HG03354 (cell line): ENCODE measurements around the gene KMT2B.
"Not testable (repeated sequence)": the region's sequence is repeated elsewhere in the genome, so short reads cannot be mapped to it uniquely, and the experiment has no call there.

Source experiments
- ATAC-seq: cut with Tn5 transposase; IDR thresholded peaks from one replicate; pipeline ENCODE4 v1.9.1; 2021; ENCODE audit warnings: mild to moderate bottlenecking; ENCODE audit not compliant: unreplicated experiment, poor library complexity, severe bottlenecking

The KMT2B gene

GRCh38 chr19:35724132-35724531, 6.3 kb downstream of the KMT2B start:
- ATAC-seq = not testable (repeated sequence)

- no peak for ATAC-seq
Observed at GRCh38 chr19:35724560-35724959, 6.8 kb downstream of the KMT2B start.

DNA sequence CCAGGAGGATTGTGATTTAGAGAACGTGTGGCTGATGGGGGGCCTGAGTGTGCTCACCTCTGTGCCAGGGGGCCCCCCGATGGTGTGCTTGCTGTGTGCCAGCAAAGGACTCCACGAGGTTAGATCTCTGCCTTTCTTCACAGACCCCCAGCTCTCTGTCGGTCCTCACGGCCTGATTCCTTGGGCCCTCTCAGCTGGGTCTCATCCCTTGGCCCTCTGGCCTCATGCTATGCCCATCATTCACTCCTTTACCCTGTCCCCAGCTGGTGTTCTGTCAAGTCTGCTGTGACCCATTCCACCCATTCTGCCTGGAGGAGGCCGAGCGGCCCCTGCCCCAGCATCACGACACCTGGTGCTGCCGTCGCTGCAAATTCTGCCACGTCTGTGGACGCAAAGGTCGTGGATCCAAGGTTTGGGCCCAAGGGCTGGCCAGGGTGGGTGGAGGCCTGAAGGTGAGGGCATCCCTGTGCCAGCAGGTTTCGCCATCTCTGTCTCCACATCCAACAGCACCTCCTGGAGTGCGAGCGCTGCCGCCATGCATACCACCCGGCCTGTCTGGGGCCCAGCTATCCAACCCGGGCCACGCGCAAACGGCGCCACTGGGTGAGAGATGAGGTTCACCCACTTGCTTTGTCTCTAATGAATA, 7.5 kb downstream of the KMT2B start:
- no peak for ATAC-seq

DNA sequence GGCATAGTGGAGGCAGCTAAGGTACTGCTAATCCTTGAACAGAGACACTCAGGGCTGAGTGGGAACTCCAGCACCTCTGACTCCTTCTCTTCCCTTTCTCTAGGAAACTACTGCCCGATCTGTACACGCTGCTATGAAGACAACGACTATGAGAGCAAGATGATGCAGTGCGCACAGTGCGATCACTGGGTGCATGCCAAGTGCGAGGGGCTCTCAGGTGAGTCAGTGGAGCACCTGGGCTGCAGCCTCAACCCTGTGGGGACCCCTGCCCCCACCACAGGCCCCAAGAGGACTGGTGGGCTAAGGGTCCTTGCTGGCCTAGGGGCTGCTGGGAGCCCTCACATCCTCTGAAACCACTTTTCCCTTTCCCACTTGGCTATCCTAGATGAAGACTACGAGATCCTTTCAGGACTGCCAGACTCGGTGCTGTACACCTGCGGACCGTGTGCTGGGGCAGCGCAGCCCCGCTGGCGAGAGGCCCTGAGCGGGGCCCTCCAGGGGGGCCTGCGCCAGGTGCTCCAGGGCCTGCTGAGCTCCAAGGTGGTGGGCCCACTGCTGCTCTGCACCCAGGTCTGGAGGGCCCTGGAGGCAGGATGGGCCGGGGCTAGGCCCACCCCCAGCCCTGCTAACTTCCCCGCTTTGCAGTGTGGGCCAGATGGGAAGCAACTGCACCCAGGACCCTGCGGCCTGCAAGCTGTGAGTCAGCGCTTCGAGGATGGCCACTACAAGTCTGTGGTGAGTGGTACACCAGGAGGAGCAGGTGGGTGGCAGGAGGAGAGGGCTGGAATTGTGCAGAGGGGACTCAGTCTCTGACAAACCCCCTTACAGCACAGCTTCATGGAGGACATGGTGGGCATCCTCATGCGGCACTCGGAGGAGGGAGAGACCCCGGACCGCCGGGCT, 9.5 kb downstream of the KMT2B start:
- ATAC-seq = no peak

DNA sequence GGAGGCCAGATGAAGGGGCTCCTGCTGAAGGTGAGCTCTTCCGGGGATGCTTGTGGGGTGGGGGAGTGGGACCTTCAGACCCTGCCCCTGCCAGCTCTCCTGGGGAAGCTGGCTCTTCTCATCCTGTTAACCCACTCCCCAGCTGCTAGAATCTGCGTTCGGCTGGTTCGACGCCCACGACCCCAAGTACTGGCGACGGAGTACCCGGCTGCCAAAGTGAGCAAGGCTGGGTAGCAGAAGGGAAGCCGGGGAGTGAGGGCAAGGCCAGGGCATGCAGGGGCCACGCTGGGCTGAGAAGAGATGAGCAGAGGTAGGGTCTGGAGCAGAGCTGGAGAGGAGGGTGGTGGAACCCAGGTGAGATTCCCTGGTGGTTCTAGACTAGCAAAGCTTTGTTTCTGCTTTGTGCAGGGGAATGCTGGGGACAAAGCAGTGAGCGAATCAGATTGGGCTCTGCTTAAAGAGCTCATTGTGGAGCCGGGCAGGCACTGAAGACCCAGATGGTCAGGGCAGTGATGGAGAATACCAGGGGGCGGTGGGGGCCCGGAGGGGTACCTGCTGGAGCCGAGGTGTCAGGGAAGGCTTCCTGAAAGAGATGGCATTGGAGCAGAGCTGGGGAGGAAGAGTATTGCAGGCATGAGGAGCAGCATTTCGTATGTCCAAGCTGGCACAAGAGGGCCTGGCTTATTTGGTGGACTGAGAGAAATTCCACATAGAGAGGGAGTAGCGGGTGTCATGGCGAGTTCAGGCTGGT, 10.3 kb downstream of the KMT2B start:
- no peak for ATAC-seq

DNA sequence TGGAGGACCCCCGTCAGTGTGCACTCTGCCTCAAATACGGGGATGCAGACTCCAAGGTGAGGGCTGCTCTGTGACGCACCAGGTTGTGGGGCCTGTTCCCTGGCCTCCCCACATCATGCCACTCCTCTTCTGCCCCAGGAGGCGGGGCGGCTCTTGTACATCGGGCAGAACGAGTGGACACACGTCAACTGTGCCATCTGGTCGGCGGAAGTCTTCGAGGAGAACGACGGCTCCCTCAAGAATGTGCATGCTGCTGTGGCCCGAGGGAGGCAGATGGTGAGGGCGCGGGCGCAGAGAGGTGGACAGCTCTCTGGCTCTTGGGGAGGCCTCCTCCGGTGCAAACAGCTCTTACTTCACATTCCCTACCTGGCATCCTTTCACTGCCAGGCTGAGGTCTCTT, 11.2 kb downstream of the KMT2B start:
- no peak for ATAC-seq

GRCh38 chr19:35729763-35730162, 12.0 kb downstream of the KMT2B start:
- no peak for ATAC-seq

GRCh38 chr19:35730326-35730725, 12.5 kb downstream of the KMT2B start:
- no peak for ATAC-seq

DNA sequence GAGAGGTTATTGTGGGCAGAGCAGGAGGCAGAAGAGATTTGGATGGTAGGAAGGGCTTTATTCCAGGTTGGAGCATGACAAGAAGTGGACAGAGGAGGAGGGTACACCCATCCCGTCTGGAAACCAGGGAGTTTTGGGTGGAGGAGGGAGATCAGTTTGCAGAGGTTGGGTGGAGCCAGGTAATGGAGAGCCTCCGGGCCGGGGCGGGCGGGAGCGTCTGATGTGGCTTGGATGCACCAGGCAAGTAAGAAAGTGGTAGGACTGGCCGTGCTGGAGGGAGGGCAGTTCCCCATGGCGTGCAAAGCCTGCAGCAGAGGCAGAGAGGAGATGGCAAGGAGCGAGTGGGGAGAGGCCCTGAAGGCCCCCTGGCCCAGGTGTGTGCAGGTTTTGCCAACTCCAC, 13.6 kb downstream of the KMT2B start:
- ATAC-seq = no peak

- ATAC-seq = no peak
Observed at GRCh38 chr19:35731779-35732405, 14.1 kb downstream of the KMT2B start.

DNA sequence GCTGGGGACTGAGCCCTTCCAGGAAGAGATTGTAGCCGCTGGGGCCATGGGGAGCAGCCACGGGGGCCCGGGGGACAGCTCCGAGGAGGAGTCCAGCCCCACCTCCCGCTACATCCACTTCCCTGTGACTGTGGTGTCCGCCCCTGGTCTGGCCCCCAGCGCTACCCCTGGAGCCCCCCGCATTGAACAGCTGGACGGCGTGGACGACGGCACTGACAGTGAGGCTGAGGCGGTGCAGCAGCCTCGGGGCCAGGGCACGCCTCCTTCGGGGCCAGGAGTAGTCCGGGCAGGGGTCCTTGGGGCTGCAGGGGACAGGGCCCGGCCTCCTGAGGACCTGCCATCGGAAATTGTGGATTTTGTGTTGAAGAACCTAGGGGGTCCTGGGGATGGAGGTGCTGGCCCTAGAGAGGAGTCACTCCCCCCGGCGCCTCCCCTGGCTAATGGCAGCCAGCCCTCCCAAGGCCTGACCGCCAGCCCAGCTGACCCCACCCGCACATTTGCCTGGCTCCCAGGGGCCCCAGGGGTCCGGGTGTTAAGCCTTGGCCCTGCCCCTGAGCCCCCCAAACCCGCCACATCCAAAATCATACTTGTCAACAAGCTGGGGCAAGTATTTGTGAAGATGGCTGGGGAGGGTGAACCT, 14.9 kb downstream of the KMT2B start:
- no peak for ATAC-seq

DNA sequence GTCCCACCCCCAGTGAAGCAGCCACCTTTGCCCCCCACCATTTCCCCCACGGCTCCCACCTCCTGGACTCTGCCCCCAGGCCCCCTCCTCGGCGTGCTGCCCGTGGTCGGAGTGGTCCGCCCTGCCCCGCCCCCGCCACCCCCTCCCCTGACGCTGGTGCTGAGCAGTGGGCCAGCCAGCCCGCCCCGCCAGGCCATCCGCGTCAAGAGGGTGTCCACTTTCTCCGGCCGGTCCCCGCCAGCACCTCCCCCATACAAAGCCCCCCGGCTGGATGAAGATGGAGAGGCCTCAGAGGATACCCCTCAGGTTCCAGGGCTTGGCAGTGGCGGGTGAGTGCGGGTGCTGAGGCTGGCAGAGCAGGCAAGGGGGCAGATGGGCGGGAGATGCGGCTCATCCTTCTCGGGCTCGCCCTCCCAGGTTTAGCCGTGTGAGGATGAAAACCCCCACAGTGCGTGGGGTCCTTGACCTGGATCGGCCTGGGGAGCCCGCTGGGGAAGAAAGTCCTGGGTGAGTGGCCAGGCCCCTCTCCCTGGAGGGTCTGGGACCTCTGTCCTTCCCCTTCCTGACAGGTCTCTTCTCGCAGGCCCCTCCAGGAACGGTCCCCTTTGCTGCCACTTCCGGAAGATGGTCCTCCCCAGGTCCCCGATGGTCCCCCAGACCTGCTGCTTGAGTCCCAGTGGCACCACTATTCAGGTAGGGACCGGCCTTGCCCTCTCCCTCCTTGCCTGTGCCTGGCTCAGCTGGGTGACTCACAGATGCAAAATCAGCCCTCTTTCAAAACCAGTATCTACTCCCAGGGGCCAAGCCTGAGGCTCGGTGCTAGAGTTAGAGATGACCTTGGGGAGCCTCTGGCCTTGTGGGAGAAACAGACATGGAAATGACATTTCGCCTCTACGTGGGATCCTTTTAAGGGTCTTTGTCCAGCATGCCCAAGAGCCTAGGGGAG, 15.7 kb downstream of the KMT2B start:
- ATAC-seq = no peak

DNA sequence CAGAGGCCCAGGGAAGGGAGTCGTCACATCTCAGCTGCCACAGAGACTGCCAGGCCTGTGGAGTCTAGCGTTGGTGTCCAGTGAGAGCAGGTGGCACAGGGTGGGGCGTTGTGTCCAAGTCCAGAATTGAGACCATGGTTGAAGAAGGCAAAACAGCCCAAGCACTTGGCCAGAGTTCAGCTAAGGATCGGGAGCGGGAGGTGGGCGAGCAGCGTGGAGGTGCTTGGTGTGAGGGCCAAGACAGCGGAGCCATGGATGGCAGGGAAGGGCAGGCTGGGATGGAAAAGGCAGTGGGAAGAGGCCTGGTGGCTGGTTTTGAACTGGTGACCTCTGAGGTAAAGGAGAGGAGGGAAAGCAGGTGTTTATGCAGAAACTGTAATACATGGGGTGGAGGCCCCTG, 16.5 kb downstream of the KMT2B start:
- no peak for ATAC-seq

DNA sequence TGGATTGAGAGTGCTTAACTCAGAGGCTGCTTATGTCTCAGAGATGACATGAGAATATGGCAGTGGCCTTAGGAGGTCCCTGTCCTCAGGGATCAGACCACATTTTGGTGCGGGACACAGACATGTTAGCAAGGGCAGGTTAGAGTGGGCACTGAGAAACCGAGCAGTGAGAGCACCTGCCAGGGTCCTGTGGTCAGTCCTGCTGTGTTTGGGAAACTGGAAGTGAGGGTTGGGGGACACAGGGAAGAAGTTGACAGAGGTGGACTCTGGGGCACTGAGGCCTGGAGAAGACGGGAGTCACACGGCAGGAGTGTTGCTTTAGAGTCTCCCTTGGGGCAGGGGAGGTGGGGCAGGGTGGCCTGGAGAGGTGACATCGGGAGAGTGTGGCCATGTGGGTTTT, 17.1 kb downstream of the KMT2B start:
- ATAC-seq = no peak

- ATAC-seq = no peak
Observed at GRCh38 chr19:35736913-35737886, 19.4 kb downstream of the KMT2B start.

GRCh38 chr19:35738021-35738886, 20.5 kb downstream of the KMT2B start:
- no peak for ATAC-seq

- ATAC-seq = no peak
Observed at GRCh38 chr19:35738887-35739229, 21.1 kb downstream of the KMT2B start.
